ENCODE data around the gene CTNND2. TPM values are rescaled to one million over a fixed set of nuclear protein-coding genes. Genes with fewer than 3 reads are reported as not detected.

Gene CTNND2
- polyA plus RNA-seq, 1 experiment: not detected

DNA sequence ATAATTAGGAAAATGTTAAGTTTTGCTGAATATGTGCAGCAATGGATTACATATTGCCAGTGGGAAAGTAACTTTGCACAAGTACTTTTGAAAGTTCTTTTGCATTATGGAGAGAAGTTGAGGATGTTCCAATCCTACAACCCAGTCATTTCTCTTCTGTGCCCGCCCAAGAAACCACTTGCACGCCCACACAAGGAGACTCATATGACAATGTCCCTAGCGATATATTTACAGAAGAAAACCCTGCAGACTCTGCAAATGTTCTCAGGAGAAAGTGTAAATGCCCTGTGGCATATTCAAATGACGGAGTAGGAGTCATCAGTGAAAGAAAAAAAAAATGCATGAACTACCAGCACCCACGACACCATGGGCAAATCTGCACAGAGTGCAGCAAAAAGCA is 356.5 kb downstream of the CTNND2 start:
- TF ChIP-seq, protein P1, sequence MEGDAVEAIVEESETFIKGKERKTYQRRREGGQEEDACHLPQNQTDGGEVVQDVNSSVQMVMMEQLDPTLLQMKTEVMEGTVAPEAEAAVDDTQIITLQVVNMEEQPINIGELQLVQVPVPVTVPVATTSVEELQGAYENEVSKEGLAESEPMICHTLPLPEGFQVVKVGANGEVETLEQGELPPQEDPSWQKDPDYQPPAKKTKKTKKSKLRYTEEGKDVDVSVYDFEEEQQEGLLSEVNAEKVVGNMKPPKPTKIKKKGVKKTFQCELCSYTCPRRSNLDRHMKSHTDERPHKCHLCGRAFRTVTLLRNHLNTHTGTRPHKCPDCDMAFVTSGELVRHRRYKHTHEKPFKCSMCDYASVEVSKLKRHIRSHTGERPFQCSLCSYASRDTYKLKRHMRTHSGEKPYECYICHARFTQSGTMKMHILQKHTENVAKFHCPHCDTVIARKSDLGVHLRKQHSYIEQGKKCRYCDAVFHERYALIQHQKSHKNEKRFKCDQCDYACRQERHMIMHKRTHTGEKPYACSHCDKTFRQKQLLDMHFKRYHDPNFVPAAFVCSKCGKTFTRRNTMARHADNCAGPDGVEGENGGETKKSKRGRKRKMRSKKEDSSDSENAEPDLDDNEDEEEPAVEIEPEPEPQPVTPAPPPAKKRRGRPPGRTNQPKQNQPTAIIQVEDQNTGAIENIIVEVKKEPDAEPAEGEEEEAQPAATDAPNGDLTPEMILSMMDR (IDR thresholded peaks at IDR 0.05; ENCODE audit: low read depth, low read length): no peak
- H3K27ac ChIP-seq (ENCODE audit: low read depth, low read length): no peak overlapping the region
- no peaks in the 10 kb centered on the region for H3K27me3 ChIP-seq (ENCODE audit: control insufficient read depth, insufficient read depth, low read length)
- no peak overlapping the region for H3K4me3 ChIP-seq (ENCODE audit: low read depth, low read length)
- POLR2A ChIA-PET: no interaction called here
- H3K9me3 ChIP-seq (ENCODE audit: control insufficient read depth, insufficient read depth, low read length): peaks cover 15% of the 10 kb centered on the region
- no peak for DNase-seq (ENCODE audit: low read depth, low spot score)
- CTCF ChIA-PET: no interaction called here

DNA sequence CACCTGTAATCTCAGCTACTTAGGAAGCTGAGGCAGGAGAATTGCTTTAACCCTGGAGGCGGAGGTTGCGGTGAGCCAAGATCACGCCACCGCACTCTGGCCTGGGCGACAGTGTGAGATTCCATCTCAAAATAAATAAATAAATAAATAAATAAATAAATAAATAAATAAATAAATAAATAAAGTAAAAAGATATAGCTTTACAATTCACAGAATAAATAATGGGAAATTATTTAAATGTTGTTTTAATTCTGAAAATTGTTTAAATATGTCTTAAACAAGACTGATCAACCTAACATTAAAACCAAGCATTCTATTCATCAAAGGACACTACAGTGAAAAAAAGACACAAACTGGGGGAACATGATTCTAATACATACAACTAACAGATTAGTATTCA is 357.1 kb downstream of the CTNND2 start:
- POLR2A ChIA-PET: no interaction called here
- Histone ChIP-seq H3K9me3 (ENCODE audit: control insufficient read depth, insufficient read depth, low read length) (peaks cover 15% of the 10 kb centered on the region), H3K4me3 (ENCODE audit: low read depth, low read length) (no peak overlapping the region), H3K27me3 (ENCODE audit: control insufficient read depth, insufficient read depth, low read length) (no peaks in the 10 kb centered on the region), H3K27ac (ENCODE audit: low read depth, low read length) (no peak overlapping the region)
- DNase-seq (ENCODE audit: low read depth, low spot score): no peak
- TF ChIP-seq, protein P1 (IDR thresholded peaks at IDR 0.05; ENCODE audit: low read depth, low read length): no peak
- CTCF ChIA-PET: no interaction called here

DNA sequence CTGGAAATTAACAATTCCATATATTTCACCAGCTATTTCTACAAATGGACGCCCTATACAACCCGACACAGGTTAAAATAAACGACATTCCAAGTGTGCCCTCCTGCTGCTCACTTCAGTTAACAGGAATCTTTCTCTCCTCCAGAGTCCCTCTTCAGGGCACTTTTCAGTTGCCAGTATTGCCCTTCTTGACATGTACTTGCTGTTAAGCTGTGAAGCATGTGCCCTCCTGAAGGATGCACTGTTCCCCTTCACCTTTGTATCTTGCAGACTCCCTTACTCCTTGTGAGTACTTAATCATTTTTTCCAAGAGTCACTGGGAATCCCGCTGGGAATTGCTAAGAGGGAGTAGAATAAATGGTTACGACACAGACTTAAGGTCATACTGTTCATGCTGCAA is 364.1 kb downstream of the CTNND2 start:
- CTCF ChIA-PET: no interaction called here
- TF ChIP-seq, protein P1 (IDR thresholded peaks at IDR 0.05; ENCODE audit: low read depth, low read length): no peak
- no peak overlapping the region for H3K4me3 ChIP-seq (ENCODE audit: low read depth, low read length)

DNA sequence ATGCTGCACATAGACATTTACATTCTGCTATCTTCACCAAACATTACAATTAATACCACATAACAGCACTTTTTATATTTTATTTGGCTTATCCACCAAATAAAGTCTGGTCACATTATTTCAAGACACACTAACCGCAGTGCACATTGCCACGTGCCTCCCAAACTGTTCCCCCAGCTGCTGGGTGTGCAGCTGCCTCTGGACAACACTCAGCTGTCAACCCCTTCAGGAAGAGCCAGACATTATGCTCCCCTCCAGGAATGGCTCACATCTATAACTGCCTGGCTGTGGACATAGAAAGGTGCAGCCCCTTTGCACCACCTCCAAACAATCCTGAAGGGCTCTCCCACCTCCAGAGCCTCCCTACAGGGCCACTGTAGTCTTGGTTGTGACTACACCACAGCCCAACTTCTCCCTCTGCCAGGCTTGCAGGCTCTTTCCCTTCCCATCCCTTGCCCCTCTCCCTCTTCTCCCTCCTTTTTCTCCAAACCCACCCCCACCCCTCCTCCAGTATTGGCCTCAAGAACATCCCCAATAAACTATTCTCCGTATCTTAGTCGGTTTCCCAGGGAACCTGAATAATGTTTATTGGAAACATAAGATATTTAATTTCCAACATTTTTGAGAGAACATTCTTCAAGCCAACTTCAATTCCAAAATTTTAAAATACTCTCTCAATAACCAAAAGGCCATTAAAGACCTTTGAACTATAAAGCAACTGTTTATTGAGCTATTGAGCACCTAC is 372.3 kb downstream of the CTNND2 start:
- no peak overlapping the region for H3K4me3 ChIP-seq (ENCODE audit: low read depth, low read length)
- POLR2A ChIA-PET: no interaction called here
- no peaks in the 10 kb centered on the region for H3K27me3 ChIP-seq (ENCODE audit: control insufficient read depth, insufficient read depth, low read length)
- H3K27ac ChIP-seq (ENCODE audit: low read depth, low read length): no peak overlapping the region
- peaks cover 26% of the 10 kb centered on the region for H3K9me3 ChIP-seq (ENCODE audit: control insufficient read depth, insufficient read depth, low read length)
- TF ChIP-seq, protein P1 (IDR thresholded peaks at IDR 0.05; ENCODE audit: low read depth, low read length): no peak
- DNase-seq (ENCODE audit: low read depth, low spot score): no peak
- CTCF ChIA-PET: no interaction called here

More for the DNA sequence above, 364.1 kb downstream of the CTNND2 start:
- no peak for DNase-seq (ENCODE audit: low read depth, low spot score)
- peaks cover 8% of the 10 kb centered on the region; the same call in 1 of the 2 replicates for H3K9me3 ChIP-seq (ENCODE audit: control insufficient read depth, insufficient read depth, low read length)
- no peak overlapping the region for H3K27ac ChIP-seq (ENCODE audit: low read depth, low read length)
- H3K27me3 ChIP-seq (ENCODE audit: control insufficient read depth, insufficient read depth, low read length): no peaks in the 10 kb centered on the region
- POLR2A ChIA-PET: no interaction called here

DNA sequence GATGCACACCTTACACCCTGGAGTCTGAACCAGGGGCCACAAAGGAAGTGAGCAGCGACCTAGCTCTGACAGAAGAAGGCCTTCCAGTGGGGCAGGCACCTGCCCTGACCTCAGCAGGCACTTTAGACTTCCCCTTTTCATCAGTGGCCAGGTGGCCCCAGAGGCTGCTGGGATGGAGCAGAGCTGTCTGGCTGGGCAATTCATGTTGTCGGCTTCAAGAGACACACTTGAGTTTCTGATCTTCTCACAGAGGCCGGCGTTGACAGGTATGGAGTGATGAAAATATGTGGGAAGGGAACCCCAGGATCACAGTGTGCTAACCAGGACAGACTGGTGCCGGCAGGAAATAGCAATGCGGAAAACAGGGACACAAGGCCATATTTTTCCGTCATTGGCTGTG is 375.5 kb downstream of the CTNND2 start:
- no peak overlapping the region for H3K4me3 ChIP-seq (ENCODE audit: low read depth, low read length)
- H3K27me3 ChIP-seq (ENCODE audit: control insufficient read depth, insufficient read depth, low read length): no peaks in the 10 kb centered on the region
- CTCF ChIA-PET: no interaction called here
- no peak overlapping the region for H3K27ac ChIP-seq (ENCODE audit: low read depth, low read length)
- DNase-seq (ENCODE audit: low read depth, low spot score): no peak
- POLR2A ChIA-PET: no interaction called here
- TF ChIP-seq, protein P1 (IDR thresholded peaks at IDR 0.05; ENCODE audit: low read depth, low read length): no peak
- peaks cover 24% of the 10 kb centered on the region for H3K9me3 ChIP-seq (ENCODE audit: control insufficient read depth, insufficient read depth, low read length)
